CD14-positive monocyte (primary cell): ENCODE results near the gene FBXO10. TPM values are rescaled to one million over a fixed set of nuclear protein-coding genes. Genes with fewer than 3 reads are reported as not detected.
A peak's percentile ranks its signal among the peaks of the same experiment; 100 is the strongest.

ENCODE experiments used
- DNase-seq, 3 donors: peaks; one replicate each; pipeline ENCODE4 v3.0.0-alpha.2; 2011 to 2022
- H2AFZ ChIP-seq: 2 replicates; pipeline ENCODE4 v1.6.0; 2012; ENCODE audit warnings: mild to moderate bottlenecking, low read depth, low read length, inconsistent platforms; ENCODE audit not compliant: insufficient read depth, poor library complexity, severe bottlenecking
- H3K27ac ChIP-seq, 2 donors: 1 replicate in 1 of 2; 2 replicates in 1 of 2; pipeline ENCODE4 v1.5.1; 2012 to 2013; ENCODE audit warnings: low read length in 2 of 2, control low read depth in 1 of 2, inconsistent platforms in 1 of 2, low read depth in 1 of 2, mild to moderate bottlenecking in 1 of 2
- H3K27me3 ChIP-seq, 2 donors: one replicate each; pipeline versions ENCODE4 v1.6.0 to v1.6.1; 2011 to 2013; ENCODE audit warnings: low read length in 2 of 2; ENCODE audit not compliant: control insufficient read depth in 2 of 2, insufficient read depth in 2 of 2
- H3K36me3 ChIP-seq, 2 donors: replicated peaks in 1 of 2; 1 replicate in 1 of 2; 2 replicates in 1 of 2; pipeline versions ENCODE4 v1.5.1 to v1.6.1; 2012 to 2013; ENCODE audit warnings: low read length in 2 of 2, control low read depth in 1 of 2, inconsistent platforms in 1 of 2, mild to moderate bottlenecking in 1 of 2; ENCODE audit not compliant: insufficient read depth in 2 of 2, control insufficient read depth in 1 of 2
- H3K4me1 ChIP-seq, 2 donors: 1 replicate in 1 of 2; 2 replicates in 1 of 2; pipeline versions ENCODE4 v1.5.1 to v1.6.1; 2012 to 2013; ENCODE audit warnings: low read length in 2 of 2, control low read depth in 1 of 2, inconsistent platforms in 1 of 2, mild to moderate bottlenecking in 1 of 2, moderate library complexity in 1 of 2; ENCODE audit not compliant: insufficient read depth in 2 of 2, control insufficient read depth in 1 of 2
- H3K4me2 ChIP-seq: replicated peaks from 2 replicates; pipeline ENCODE3; 2012; ENCODE audit warnings: low read length, moderate library complexity, mild to moderate bottlenecking; ENCODE audit not compliant: poor library complexity, severe bottlenecking; ENCODE audit errors: extremely low read depth
- H3K4me3 ChIP-seq, 3 experiments: fragments of 200-600 bp in 1 of 3; sonication (generic) in 1 of 3; replicated peaks in 1 of 3; 1 replicate in 2 of 3; 2 replicates in 1 of 3; pipeline ENCODE4 v1.5.1; 2011 to 2013; ENCODE audit warnings: low read length in 3 of 3, mild to moderate bottlenecking in 3 of 3, control low read depth in 2 of 3, low read depth in 2 of 3, inconsistent platforms in 1 of 3, moderate library complexity in 1 of 3
- H3K79me2 ChIP-seq: 2 replicates; pipeline ENCODE4 v1.6.0; 2012; ENCODE audit warnings: mild to moderate bottlenecking, control low read depth, inconsistent platforms, low read length, moderate library complexity; ENCODE audit not compliant: insufficient read depth
- H3K9ac ChIP-seq: 2 replicates; pipeline ENCODE4 v1.6.0; 2017; ENCODE audit warnings: low read length, mild to moderate bottlenecking; ENCODE audit not compliant: insufficient read depth, poor library complexity, severe bottlenecking
- H3K9me3 ChIP-seq, 2 donors: replicated peaks in 1 of 2; 1 replicate in 1 of 2; 2 replicates in 1 of 2; pipeline versions ENCODE4 v1.5.1 to v1.6.1; 2012 to 2013; ENCODE audit warnings: low read length in 2 of 2, control low read depth in 1 of 2; ENCODE audit not compliant: control insufficient read depth in 1 of 2, insufficient read depth in 1 of 2
- H4K20me1 ChIP-seq: 2 replicates; pipeline ENCODE4 v1.6.0; 2012; ENCODE audit warnings: mild to moderate bottlenecking, low read length, control low read depth, moderate library complexity; ENCODE audit not compliant: insufficient read depth
- H3K27ac Mint-ChIP-seq, 7 donors: one replicate each; pipeline ENCODE4 v1.8.0; 2020; ENCODE audit warnings: mild to moderate bottlenecking in 7 of 7, mixed read lengths in 7 of 7, moderate library complexity in 6 of 7, inconsistent platforms in 2 of 7
- H3K27me3 Mint-ChIP-seq, 3 donors: one replicate each; pipeline ENCODE4 v1.8.0; 2021 to 2022; ENCODE audit warnings: low read depth in 3 of 3, mild to moderate bottlenecking in 3 of 3, mixed read lengths in 3 of 3, moderate library complexity in 3 of 3, inconsistent platforms in 1 of 3
- H3K36me3 Mint-ChIP-seq, 2 donors: one replicate each; pipeline ENCODE4 v1.8.0; 2020; ENCODE audit warnings: mixed read lengths in 2 of 2, inconsistent platforms in 1 of 2, mild to moderate bottlenecking in 1 of 2
- H3K4me1 Mint-ChIP-seq: one replicate; pipeline ENCODE4 v1.8.0; 2020; ENCODE audit warnings: mild to moderate bottlenecking, mixed read lengths
- H3K4me3 Mint-ChIP-seq, 2 donors: one replicate each; pipeline ENCODE4 v1.8.0; 2020; ENCODE audit warnings: mild to moderate bottlenecking in 2 of 2, mixed read lengths in 2 of 2, moderate library complexity in 1 of 2
- H3K9me3 Mint-ChIP-seq, 7 donors: one replicate each; pipeline ENCODE4 v1.8.0; 2020 to 2022; ENCODE audit warnings: mixed read lengths in 7 of 7, mild to moderate bottlenecking in 6 of 7, moderate library complexity in 6 of 7, inconsistent platforms in 2 of 7
- CTCF ChIP-seq: fragments of 200-600 bp; IDR thresholded peaks from one replicate; pipeline ENCODE4 v1.8.0; 2022; ENCODE audit warnings: antibody characterized with exemption, mild to moderate bottlenecking
- WGBS: methylation state at CpG from one replicate; pipeline ENCODE4 v1.1.5; 2013; ENCODE audit warnings: missing lambda C conversion rate; ENCODE audit not compliant: insufficient coverage; 5-methylcytosine and 5-hydroxymethylcytosine counted together
- intact Hi-C, 2 donors: fragments of 100-400 bp; cut with micrococcal nuclease; formaldehyde crosslinking; loops; one replicate each; pipeline versions ENCODE4 v1.15.0 to v1.15.1; 2023
- polyA plus RNA-seq, 3 donors: library from polyadenylated mRNA; depleted of rRNA in 1 of 3; unstranded in 2 of 3; stranded (reverse) in 1 of 3; fragments of 300-500 nt in 2 of 3; fragments of >200 nt in 1 of 3; fragmentation: Illumina TruSeq in 2 of 3; gene quantifications; 1 replicate in 2 of 3; 2 replicates in 1 of 3; pipeline ENCODE4 v1.2.3, GENCODE V29; 2012 to 2021

FBXO10 gene
- polyA plus RNA-seq, 3 donors = 0.08 to 1.5 TPM; not detected in 1

DNA sequence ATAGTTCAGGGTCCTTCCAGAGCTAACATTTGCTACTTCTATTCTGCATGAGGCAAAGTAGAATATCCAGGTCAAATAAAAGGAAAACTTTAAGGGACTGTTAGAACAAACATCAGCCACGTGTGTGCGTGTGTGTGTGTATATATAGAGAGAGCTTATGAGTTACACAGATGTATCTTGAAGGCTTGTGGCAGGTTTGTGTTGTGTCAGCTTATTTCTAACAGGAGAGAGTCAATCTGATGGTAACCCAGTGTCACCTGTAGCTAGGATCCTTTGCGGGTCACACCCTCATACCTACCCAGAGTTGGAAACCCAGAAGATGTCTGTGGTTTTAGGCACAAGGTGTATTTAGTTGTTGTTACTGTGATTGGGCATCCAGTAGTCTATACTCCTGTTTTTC, 77.7 kb downstream of the FBXO10 start:
- intact Hi-C loops = no loop called here
- H3K9me3 Mint-ChIP-seq = no peaks in the 10 kb centered on the region
- Histone ChIP-seq H3K27ac (no peak overlapping the region), H4K20me1 (no peaks in the 10 kb centered on the region), H3K79me2 (no peaks in the 10 kb centered on the region), H3K36me3 (peaks cover 58 to 90% of the 10 kb centered on the region in 2 donors), H3K4me2 (no peak overlapping the region), H3K4me3 (no peak overlapping the region), H2AFZ (no peak overlapping the region), H3K9me3 (no peaks in the 10 kb centered on the region), H3K4me1 (no peaks in the 10 kb centered on the region), H3K27me3 (no peaks in the 10 kb centered on the region), H3K9ac (no peak overlapping the region)
- no peaks in the 10 kb centered on the region for H3K4me1 Mint-ChIP-seq
- peaks cover 69 to 74% of the 10 kb centered on the region in 2 donors for H3K36me3 Mint-ChIP-seq
- H3K27ac Mint-ChIP-seq = no peak overlapping the region
- DNase-seq = no peak
- TF ChIP-seq CTCF = no peak
- no peaks in the 10 kb centered on the region for H3K27me3 Mint-ChIP-seq
- WGBS = no CpG with 5 or more reads among the region's 3 CpGs
- no peak overlapping the region for H3K4me3 Mint-ChIP-seq

DNA sequence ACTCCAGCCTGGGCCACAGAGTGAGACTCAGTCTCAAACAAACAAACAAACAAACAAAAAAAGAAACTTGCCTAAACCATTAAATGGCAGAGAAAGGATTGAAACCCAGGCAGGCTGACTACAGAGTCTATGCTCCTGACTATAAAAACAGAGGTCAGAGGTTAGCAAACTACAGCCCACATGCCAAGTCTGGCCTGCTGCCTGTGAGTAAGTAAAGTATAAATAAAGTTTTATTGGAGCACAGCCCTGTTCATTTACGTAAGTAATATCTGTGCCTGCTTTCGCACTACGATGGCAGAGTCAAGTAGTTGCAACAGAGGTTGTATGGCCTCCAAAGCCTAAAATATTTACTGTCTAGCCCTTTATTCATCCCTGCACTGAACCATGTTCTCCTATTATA, 78.9 kb downstream of the FBXO10 start:
- no CpG with 5 or more reads among the region's 3 CpGs for WGBS

More for the DNA sequence above, 78.9 kb downstream of the FBXO10 start:
- Histone ChIP-seq H3K4me1 (no peaks in the 10 kb centered on the region), H4K20me1 (no peaks in the 10 kb centered on the region), H3K9me3 (no peaks in the 10 kb centered on the region), H3K9ac (no peak overlapping the region), H2AFZ (no peak overlapping the region), H3K27ac (no peak overlapping the region), H3K27me3 (no peaks in the 10 kb centered on the region), H3K36me3 (peaks cover 56 to 90% of the 10 kb centered on the region in 2 donors), H3K79me2 (no peaks in the 10 kb centered on the region), H3K4me3 (no peak overlapping the region), H3K4me2 (no peak overlapping the region)
- H3K27ac Mint-ChIP-seq = peak overlapping the region in 1 of 7 donors; percentile 12
- H3K4me1 Mint-ChIP-seq = no peaks in the 10 kb centered on the region
- no peak overlapping the region for H3K4me3 Mint-ChIP-seq
- intact Hi-C loops = no loop called here
- no peaks in the 10 kb centered on the region for H3K9me3 Mint-ChIP-seq
- no peak for TF ChIP-seq CTCF
- no peaks in the 10 kb centered on the region for H3K27me3 Mint-ChIP-seq
- no peak for DNase-seq
- peaks cover 66 to 73% of the 10 kb centered on the region in 2 donors for H3K36me3 Mint-ChIP-seq
